HG03045 (cell line): ENCODE results near the gene FAM72A.
A peak's percentile ranks its signal among the peaks of the same experiment; 100 is the strongest.
"Not testable (repeated sequence)": the region's sequence is repeated elsewhere in the genome, so short reads cannot be mapped to it uniquely, and the experiment has no call there.

Source experiments
- ATAC-seq: cut with Tn5 transposase; IDR thresholded peaks from one replicate; pipeline ENCODE4 v1.9.1; 2021; ENCODE audit warnings: mild to moderate bottlenecking, moderate library complexity; ENCODE audit not compliant: unreplicated experiment

FAM72A gene

GRCh38 chr1:206202789-206203363, at the start of gene FAM72A:
FAM72A (minus strand) TSS chr1:206202839; CDS start chr1:206202025, 814 bp downstream.
- peak; percentile 87 for ATAC-seq

DNA sequence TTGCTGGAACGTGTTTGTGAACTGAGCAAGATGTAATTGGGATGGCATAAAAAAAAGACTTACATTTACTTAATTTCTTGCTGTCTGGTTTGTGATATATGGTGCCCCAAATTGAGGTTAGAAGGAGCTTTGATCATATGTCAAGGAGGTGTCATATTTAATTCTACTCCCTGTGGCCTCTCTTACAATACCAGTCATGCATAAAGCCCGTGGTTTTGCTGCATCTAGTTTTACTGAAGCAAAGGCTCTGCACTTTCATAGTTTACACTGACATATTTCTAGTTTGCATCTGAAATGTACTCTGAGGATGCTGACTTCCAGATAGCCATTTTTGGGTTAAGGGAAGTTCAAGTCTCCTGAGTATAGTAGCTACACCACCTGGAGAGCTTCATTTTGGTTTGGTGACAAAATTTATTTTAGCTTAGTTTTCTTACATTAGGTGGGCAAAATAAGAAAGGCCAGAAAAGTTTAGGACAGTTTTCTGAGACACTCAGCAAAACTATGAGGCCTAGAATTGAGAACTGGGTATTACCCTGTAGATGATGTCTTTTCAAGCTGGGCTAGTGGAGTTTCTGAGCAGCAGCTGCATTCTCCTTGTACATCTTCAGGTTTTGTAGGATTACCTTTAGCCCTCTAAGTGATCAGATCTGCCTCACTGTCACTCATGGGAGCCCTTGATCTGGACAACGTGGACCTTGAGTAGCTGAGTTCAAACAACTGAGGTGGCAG, 48.5 kb upstream of the FAM72A start:
- not testable (repeated sequence) for ATAC-seq

DNA sequence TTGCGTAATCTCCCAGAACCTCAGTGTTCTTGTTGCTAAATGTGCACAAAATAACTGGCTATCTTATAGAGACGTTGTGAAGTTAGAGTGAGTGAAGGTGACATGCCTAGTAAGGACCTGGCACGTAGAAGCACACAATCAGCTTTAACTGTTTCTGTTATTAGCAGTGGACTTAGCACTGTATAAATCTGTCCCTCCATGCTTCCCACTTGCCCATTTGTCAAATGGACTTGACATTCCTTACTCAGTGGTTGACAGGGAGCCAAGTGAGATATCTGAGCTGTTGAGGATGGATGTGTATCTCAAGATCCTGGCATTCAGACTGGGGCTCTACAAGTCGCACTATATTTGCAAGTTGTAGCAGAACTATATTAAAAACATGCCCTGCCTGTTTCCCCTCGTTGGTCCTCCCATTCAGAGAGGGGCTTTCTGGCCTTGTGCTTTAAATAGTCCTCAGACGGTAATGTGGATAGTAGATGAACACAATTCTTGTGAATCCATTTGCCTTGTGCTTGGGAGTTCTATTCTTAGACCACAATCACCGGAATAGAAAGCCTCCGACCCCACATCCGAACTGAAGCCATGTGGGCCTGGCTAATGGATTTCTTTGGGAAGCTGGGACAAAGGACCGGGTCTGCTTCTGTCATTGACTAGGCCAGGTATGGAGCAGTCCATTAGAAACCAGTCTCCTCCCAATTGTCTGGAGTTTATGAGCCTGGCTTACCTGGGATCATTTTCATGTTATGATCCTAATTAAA, 43.7 kb upstream of the FAM72A start:
- not testable (repeated sequence) for ATAC-seq

DNA sequence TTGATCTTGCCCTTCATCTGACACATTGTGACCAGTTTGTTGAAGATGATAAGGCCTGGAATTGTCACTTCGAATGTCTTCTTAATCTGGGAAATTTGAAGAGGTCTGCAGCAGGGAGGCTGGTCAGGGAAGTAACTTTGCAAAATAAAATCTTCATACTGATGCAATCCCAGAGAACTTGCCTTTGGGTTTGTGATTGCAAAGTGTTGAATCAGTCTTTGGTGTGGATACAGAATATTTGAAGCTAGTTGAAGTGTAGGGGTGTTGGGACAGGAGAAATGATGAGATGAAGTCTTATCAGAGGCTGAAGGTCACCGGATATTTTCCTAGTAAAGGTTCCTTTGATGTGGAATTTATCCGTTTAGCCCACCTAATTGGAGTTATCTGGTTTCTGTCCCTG, 42.8 kb upstream of the FAM72A start:
- ATAC-seq = not testable (repeated sequence)

DNA sequence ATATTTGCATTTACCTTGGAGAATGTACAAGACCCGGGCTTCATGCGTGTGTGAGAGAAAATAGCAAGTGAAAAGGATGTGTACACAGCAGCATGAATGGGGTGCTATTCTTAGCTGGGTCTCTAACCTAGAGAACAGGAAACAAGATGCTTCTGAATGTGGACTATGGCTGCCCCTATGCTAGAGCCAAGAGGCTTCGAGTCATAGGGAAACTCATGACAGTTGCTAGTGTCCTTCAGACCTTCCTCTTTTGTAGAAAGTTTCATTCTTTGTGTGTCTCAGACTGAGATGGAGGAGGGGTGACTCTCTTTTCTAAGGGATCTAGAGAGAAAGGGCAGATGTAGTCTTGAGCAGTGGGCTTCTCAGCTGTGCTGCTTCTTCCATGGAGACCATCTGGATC, 40.7 kb upstream of the FAM72A start:
- ATAC-seq = peak; percentile 94

GRCh38 chr1:206240288-206240687, 37.6 kb upstream of the FAM72A start:
- peak; percentile 61 for ATAC-seq

DNA sequence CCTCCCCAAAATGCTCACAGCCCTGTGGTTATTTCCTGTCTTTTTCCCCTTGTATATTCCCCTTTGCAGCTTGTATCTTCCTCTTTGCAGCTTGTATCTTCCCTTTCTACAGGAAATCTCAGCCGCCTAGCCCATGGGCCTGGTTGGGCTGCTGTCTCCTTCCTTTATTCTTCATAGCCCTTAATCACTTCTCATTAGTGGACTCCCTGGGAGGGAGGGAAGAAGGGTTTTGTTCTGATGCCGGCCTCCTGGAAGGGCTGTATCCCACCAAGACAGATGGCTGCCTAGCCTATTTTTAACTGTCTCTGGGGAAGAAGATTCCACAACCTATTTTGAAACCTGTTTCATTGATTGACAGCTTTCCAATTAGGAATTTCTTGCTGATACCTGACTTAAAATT, 32.6 kb upstream of the FAM72A start:
- not testable (repeated sequence) for ATAC-seq

DNA sequence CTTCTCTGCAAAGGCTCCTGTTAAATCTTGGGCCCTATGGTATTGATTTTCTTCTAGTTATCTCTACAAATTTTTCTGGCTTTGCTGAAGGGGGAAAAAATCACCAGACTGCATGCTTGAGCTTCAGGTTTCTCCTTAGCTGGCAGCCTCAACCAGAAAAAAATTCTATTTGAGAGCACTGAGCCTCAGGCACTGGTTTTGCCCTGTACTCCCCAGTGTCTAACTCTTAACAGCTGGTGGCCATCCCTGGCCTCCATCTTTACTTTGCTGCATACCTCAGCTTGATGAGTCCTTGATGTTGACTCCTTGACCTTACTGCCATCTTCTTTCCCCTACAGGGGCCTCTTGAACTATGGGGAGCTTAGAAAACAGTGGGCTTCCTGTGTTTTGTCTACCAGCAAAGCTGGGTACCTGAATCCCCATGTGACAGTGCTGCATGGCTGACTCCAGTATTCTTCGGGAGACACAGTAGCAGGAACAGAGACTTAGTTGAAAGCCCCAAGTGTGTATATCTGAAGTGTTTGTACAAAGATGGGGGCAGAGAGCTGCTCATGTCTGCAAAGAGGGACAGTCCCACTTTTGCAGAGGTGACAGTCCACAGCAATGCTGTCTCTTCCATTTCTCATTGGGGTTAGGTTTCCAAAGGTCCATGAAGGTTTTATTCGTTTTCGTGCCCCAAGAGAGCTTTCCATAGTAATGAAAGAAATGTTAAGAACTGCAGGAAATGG, 31.7 kb upstream of the FAM72A start:
- ATAC-seq = not testable (repeated sequence)

DNA sequence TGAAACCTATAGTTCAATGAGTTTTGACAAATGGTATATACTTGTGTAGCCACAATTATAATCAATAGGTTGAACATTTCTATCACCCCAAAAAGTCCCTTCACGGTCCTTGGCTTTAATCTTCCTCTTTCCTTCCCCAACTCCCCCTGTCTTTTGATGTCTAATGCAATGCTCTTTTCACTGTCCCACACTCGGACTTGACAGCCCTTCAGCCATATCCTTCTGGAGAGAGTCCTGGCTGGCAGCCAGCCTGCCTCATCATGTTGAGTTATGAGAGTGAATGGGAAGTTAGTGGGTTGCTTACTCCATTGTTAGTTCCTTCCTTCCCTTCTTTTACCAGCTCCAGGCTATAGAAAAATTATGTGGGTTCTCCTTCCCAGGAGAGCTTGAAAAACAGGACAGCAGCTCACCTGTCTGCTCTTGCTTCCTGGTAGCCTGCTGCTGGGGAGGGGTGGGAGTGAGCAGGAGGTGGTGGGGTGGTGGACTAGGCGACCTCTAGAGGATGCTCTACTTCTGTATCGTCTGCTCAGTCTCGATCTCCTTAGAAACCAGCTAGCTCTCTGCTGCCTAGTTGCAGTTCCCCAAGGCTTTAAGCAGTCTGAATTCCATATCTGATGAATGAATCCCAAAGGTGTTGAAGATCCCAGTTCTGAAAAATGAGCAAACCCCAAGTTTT, 30.5 kb upstream of the FAM72A start:
- not testable (repeated sequence) for ATAC-seq

DNA sequence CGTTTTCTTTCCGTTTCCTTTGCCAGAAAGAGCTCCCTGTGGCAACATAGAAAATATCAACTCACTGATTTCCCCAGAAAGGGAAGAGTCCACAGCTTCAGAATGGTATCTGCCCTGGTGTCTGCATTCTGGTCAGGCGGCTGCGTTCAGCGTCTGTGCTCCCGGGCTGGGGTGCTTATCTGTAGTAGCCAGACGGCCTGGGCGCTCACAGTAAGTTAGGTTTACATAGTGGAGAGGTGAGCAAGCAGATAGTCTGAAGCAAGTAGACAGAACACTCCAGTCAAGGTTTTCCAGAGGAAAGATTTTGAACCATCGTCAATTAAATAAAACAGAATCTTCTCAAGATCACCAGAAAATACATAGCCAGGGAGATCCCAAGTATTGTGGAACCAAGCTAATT, 29.4 kb upstream of the FAM72A start:
- not testable (repeated sequence) for ATAC-seq

- ATAC-seq = not testable (repeated sequence)
Measured at GRCh38 chr1:206229286-206229685, 26.6 kb upstream of the FAM72A start.

GRCh38 chr1:206226886-206227285, 24.2 kb upstream of the FAM72A start:
- ATAC-seq = not testable (repeated sequence)

DNA sequence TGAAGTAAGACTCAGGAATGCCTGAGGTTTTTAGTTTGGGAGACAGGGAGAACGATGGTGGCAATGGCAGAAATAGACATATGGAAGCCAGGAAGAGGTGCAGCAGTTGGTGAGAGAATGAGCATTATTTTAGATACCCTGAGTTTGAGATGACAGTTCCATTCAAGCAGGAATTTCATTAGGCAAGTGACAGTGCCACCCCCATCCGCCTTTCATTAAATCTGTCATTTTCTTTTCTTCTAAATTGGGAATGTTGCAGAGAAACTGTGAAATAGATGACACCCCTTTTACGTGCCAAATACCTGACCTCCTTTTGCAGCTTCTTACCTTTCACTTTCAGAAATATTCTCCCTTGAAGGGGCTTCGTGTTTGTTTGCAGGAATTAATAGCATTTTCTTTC, 22.7 kb upstream of the FAM72A start:
- ATAC-seq = not testable (repeated sequence)

- ATAC-seq = not testable (repeated sequence)
Measured at GRCh38 chr1:206224190-206224776, 21.6 kb upstream of the FAM72A start.

DNA sequence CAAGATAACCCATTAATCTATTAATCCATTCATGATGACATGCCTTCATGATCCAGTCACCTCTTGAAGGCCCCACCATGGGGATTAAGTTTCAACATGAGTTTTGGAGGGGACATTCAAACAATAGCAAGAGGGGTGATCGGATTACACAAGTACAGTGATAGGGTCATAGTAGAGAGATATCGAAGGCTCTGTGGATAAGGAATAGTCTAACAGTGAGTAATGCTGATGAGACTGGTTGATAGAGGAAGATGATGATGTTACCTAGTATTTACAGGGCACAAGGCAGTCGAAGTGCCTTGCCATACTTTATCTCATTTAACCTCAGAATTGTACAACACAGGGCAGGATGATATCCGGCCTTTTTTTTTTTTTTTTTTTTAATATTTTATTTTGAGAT, 18.9 kb upstream of the FAM72A start:
- ATAC-seq = not testable (repeated sequence)

DNA sequence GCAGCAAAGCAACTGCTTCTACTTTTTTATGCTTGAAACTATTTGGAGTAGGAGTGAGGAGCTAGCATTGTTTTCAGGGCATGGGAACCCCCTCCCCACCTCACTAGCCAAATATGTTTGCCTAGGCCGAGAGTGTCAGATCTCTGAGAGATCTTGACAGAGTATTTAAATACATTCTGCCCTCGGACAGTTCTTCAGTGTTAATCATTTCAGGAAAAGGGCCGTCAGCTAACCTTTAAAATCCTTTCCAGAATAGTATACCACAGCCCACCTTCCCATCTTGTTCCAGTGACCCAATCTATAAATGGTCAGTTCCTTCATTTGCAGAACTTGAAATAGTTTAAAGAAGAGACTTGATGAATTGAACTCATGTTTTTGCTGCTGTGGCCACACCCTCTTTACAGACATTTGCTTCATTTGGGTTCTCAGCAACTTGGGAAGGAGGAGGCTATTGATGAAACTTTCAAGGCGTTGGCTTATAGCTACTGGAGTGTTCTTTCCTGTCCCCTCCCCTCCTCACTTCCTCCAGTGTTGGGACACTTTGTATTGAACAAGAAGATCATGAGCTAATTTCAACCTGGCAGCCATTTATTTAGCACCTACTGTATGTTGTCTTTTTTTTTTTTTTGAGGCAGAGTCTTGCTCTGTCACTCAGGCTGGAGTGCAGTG, 17.8 kb upstream of the FAM72A start:
- ATAC-seq = not testable (repeated sequence)

DNA sequence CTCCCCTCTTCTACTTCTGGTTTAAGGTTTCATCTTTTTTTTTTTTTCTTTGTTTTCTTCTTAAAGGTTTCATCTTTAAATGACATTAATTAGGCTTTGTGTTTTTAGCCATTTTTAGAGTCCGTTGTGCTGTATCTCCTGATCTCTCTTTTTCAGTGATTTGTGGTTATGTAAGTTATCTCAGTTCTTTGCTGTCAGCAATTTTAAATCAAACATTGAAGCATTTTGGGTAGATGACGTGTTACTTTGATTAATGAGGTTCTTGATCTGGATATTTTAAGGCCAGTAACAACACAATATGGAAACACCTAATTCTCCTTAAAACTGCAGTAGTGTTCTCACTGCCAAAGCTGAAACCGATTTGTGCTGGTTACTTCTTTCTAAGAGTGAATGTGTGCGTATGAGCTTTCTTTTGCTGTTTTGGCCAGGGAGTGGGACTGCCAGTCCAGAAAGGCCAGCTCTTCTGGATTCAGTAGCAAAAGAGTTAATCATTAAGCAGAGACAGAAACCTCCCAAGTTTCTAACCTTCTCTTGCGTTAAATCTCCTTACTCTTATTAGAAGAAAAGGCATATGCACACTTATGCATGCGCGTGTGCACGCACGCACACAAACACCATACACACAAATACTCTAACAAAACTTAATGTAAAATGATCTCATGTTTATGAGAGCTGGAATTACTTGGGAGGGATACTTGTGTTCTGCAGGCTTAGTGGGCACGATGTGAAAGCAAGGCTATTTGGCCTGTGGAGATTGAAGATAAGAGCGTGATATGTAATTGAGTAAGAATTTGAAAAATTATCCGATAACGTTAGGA, 17.1 kb upstream of the FAM72A start:
- ATAC-seq = not testable (repeated sequence)

DNA sequence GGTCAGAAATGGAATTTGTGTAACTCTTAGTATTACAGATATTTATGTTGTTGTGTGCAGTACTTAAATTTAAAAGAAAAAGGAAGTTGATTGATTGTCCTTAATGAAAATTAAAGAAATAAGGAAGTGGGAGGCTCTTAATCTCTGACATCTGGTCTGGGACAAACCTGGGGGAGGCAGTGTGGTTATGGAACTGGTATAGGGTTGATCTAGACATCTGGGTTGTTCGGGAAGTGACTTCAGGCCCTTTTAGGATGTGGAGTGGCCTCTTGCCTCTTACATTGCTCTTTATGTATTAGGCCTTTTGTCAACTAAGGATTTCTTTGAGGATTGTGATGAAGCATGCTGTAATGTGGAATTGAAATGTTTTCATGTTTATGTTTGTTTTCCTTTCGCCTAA, 16.1 kb upstream of the FAM72A start:
- not testable (repeated sequence) for ATAC-seq

DNA sequence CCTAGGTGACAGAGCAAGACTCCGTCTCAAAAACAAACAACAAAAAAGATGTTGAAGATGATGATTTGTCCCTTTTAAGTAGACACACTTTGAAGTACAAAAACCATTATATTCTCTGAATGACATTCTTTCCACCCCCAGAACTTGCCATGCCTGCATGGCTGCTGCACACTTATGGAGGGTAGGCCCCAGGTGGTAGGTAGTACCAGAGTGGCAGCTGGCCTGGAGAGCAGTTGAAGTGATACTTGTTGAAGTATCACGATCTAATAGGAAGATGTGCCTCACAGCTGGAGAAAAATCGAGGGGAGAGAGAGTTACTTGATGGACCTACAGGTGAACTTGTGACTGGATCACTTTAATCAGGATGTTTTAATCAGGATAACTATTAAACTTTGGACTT, 15.6 kb upstream of the FAM72A start:
- not testable (repeated sequence) for ATAC-seq
